ENCODE measurements around the gene NBL1.

Gene NBL1

GRCh38 chr1:19670787-19671186, 26.7 kb downstream of the NBL1 start:
- DNase-seq (ENCODE audit: low read depth) = no peak

GRCh38 chr1:19672237-19672636, 28.1 kb downstream of the NBL1 start:
- no peak for DNase-seq (ENCODE audit: low read depth)

GRCh38 chr1:19675797-19676196, 31.7 kb downstream of the NBL1 start:
- DNase-seq (ENCODE audit: low read depth) = no peak

- peak; percentile 75 for DNase-seq (ENCODE audit: low read depth)
Measured at GRCh38 chr1:19676438-19676922, 32.4 kb downstream of the NBL1 start.

GRCh38 chr1:19678493-19678892, 34.4 kb downstream of the NBL1 start:
- no peak for DNase-seq (ENCODE audit: low read depth)

- DNase-seq (ENCODE audit: low read depth) = no peak
Measured at GRCh38 chr1:19678931-19679453, 34.9 kb downstream of the NBL1 start.

GRCh38 chr1:19679691-19680090, 35.6 kb downstream of the NBL1 start:
- DNase-seq (ENCODE audit: low read depth) = no peak

- DNase-seq (ENCODE audit: low read depth) = no peak
Measured at GRCh38 chr1:19680644-19681043, 36.5 kb downstream of the NBL1 start.

GRCh38 chr1:19682257-19682656, 38.1 kb downstream of the NBL1 start:
- DNase-seq (ENCODE audit: low read depth) = peak; percentile 65

- DNase-seq (ENCODE audit: low read depth) = no peak
Measured at GRCh38 chr1:19682901-19683300, 38.8 kb downstream of the NBL1 start.

- no peak for DNase-seq (ENCODE audit: low read depth)
Measured at GRCh38 chr1:19683351-19683750, 39.2 kb downstream of the NBL1 start.

- no peak for DNase-seq (ENCODE audit: low read depth)
Measured at GRCh38 chr1:19684677-19685076, 40.6 kb downstream of the NBL1 start.

GRCh38 chr1:19685994-19686393, 41.9 kb downstream of the NBL1 start:
- DNase-seq (ENCODE audit: low read depth) = no peak

- DNase-seq (ENCODE audit: low read depth) = no peak
Measured at GRCh38 chr1:19687414-19687813, 43.3 kb downstream of the NBL1 start.

- DNase-seq (ENCODE audit: low read depth) = no peak
Measured at GRCh38 chr1:19688041-19688842, 44.1 kb downstream of the NBL1 start.

- no peak for DNase-seq (ENCODE audit: low read depth)
Measured at GRCh38 chr1:19689085-19689757, 45.1 kb downstream of the NBL1 start.

GRCh38 chr1:19689856-19690255, 45.7 kb downstream of the NBL1 start:
- no peak for DNase-seq (ENCODE audit: low read depth)

- DNase-seq (ENCODE audit: low read depth) = no peak
Measured at GRCh38 chr1:19690342-19690741, 46.2 kb downstream of the NBL1 start.

GRCh38 chr1:19694298-19694697, 50.2 kb downstream of the NBL1 start:
- DNase-seq (ENCODE audit: low read depth) = no peak

GRCh38 chr1:19695772-19696171, 51.7 kb downstream of the NBL1 start:
- DNase-seq (ENCODE audit: low read depth) = no peak

- no peak for DNase-seq (ENCODE audit: low read depth)
Measured at GRCh38 chr1:19696820-19697219, 52.7 kb downstream of the NBL1 start.

- no peak for DNase-seq (ENCODE audit: low read depth)
Measured at GRCh38 chr1:19698181-19698580, 54.1 kb downstream of the NBL1 start.

- no peak for DNase-seq (ENCODE audit: low read depth)
Measured at GRCh38 chr1:19700079-19700777, 56.1 kb downstream of the NBL1 start.
